ENCODE measurements around the gene MYL6.

DNA sequence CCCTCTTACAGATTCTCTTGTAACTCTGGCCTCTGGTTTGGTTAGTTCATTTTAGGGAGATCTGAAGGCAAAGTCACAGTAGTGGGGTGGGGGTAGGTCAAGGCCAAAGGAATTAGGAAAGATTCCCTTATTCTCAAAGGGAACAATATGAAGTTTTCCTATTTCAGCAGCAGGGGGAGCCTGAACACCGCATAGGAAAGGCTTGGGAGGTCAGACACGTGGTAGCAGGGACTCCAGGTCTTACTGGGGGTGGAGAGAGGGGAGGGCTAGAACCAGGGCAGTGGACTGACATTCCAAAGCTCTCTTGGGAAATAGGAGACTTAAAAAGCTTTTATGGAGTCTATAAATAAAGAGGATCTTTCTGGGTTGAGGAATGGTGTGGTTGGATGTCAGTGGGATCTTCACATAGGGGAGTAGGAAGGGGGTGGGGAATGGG is 38.8 kb upstream of the MYL6 start:
- TF ChIP-seq SPI1 (IDR thresholded peaks at IDR 0.05; ENCODE audit: borderline replicate concordance, low read depth, low read length): no peak
- no peak for TF ChIP-seq GTF2F1 (IDR thresholded peaks at IDR 0.05; ENCODE audit: low read depth, low read length)
- TF ChIP-seq SNIP1 (IDR thresholded peaks at IDR 0.05; ENCODE audit: low read depth): no peak
- no peak for TF ChIP-seq NFE2L1 (tag; IDR thresholded peaks at IDR 0.05; ENCODE audit: borderline replicate concordance, low read depth)
- no peak for TF ChIP-seq NR2C2 (CRISPR knock-in tag; IDR thresholded peaks at IDR 0.05)
- no peak; the same call in 1 of the 2 replicates for TF ChIP-seq NR2C2 (tag; IDR thresholded peaks at IDR 0.05)
- no peak for TF ChIP-seq YBX1 (IDR thresholded peaks at IDR 0.05)

Measured in K562 (cell line).